HCT116 (cell line): ENCODE data around the gene G6PC3. TPM values are rescaled to one million over a fixed set of nuclear protein-coding genes. Genes with fewer than 3 reads are reported as not detected.

Source experiments
- ATAC-seq: fragments of 200-7000 bp; cut with Tn5 transposase; 2 replicates; pipeline ENCODE4 v1.9.1; 2020; ENCODE audit warnings: mild to moderate bottlenecking, moderate library complexity
- BruUV-seq: library from RNA; stranded (reverse); fragments of 400-500 nt; replicated peaks from 2 replicates; lab custom pipeline; 2021; lab: Mats Ljungman, UMichigan
- CTCF ChIA-PET: fragments of 300-600 bp; sonication (Branson Sonifier 250); formaldehyde crosslinking; loops from one replicate; lab custom pipeline; 2021; ENCODE audit warnings: antibody characterized with exemption; lab: Charles Lee
- POLR2A ChIA-PET: fragments of 300-600, 350-600 bp; sonication (Branson Sonifier 250); formaldehyde crosslinking; loops from one replicate; lab custom pipeline; 2021; ENCODE audit warnings: antibody characterized with exemption; lab: Charles Lee
- RAD21 ChIA-PET, 2 experiments: fragments of 300-600 bp; sonication (Branson Sonifier 250); formaldehyde crosslinking; loops; one replicate each; lab custom pipeline; 2023; ENCODE audit warnings: low total read pairs in 2 of 2; ENCODE audit not compliant: uncharacterized antibody in 2 of 2, unreplicated experiment in 2 of 2, low non-redundant PET in 1 of 2; lab: Charles Lee
- DNase-seq: peaks from one replicate; pipeline ENCODE4 v3.0.0-alpha.2; 2010; ENCODE audit warnings: low read depth, low spot score
- H2AFZ ChIP-seq: fragments of 200-600 bp; shearing (Covaris generic), sonication (generic); 2 replicates; pipeline ENCODE4 v1.6.1; 2017; ENCODE audit warnings: low read depth, mixed run types, mixed read lengths, antibody characterized with exemption, low read length; ENCODE audit not compliant: poor library complexity, severe bottlenecking
- H3K27ac ChIP-seq: 2 replicates; pipeline ENCODE4 v1.5.1; 2012; ENCODE audit warnings: low read depth, low read length
- H3K27me3 ChIP-seq: fragments of 200-600 bp; sonication (generic); 2 replicates; pipeline ENCODE4 v1.6.1; 2016; ENCODE audit warnings: mixed run types, low read length, mixed read lengths; ENCODE audit not compliant: insufficient read depth
- H3K36me3 ChIP-seq, 2 experiments: fragments of 200-500 bp in 1 of 2; fragments of 200-600 bp in 1 of 2; sonication (Bioruptor generic) in 1 of 2; sonication (generic) in 1 of 2; 2 replicates each; pipeline versions ENCODE4 v1.5.1 to v1.6.1; 2014 to 2016; ENCODE audit warnings: low read length in 2 of 2, inconsistent platforms in 1 of 2, mixed read lengths in 1 of 2, mixed run types in 1 of 2; ENCODE audit not compliant: insufficient read depth in 2 of 2, control insufficient read depth in 1 of 2
- H3K4me1 ChIP-seq, 2 experiments: fragments of 200-600 bp in 1 of 2; sonication (generic) in 1 of 2; 2 replicates each; pipeline versions ENCODE4 v1.5.1 to v1.6.1; 2012 to 2017; ENCODE audit warnings: low read length in 2 of 2, inconsistent platforms in 1 of 2, mild to moderate bottlenecking in 1 of 2, mixed read lengths in 1 of 2, mixed run types in 1 of 2, moderate library complexity in 1 of 2; ENCODE audit not compliant: insufficient read depth in 2 of 2, control insufficient read depth in 1 of 2
- H3K4me2 ChIP-seq: fragments of 200-600 bp; sonication (generic); 2 replicates; pipeline ENCODE4 v1.6.1; 2017; ENCODE audit warnings: mixed run types, low read length, mixed read lengths
- H3K4me3 ChIP-seq, 2 experiments: fragments of 200-600 bp in 1 of 2; sonication (generic) in 1 of 2; replicated peaks in 1 of 2; 2 replicates each; pipeline ENCODE4 v1.5.1; 2011 to 2016; ENCODE audit warnings: low read length in 2 of 2, control low read depth in 1 of 2, low read depth in 1 of 2, mild to moderate bottlenecking in 1 of 2, mixed read lengths in 1 of 2, mixed run types in 1 of 2
- H3K79me2 ChIP-seq: fragments of 200-600 bp; sonication (generic); 2 replicates; pipeline ENCODE4 v1.6.1; 2017; ENCODE audit warnings: mild to moderate bottlenecking, mixed run types, low read length, moderate library complexity, mixed read lengths; ENCODE audit not compliant: insufficient read depth
- H3K9ac ChIP-seq: fragments of 200-600 bp; sonication (generic); 2 replicates; pipeline ENCODE4 v1.6.1; 2016; ENCODE audit warnings: low read length, mixed read lengths
- H3K9me2 ChIP-seq: fragments of 200-600 bp; sonication (generic), shearing (Covaris generic); 2 replicates; pipeline ENCODE4 v1.6.1; 2017; ENCODE audit warnings: mixed run types, mild to moderate bottlenecking, moderate library complexity; ENCODE audit not compliant: insufficient read depth
- H3K9me3 ChIP-seq, 2 experiments: fragments of 200-500 bp in 1 of 2; fragments of 200-600 bp in 1 of 2; sonication (Bioruptor generic) in 1 of 2; sonication (generic) in 1 of 2; 2 replicates each; pipeline ENCODE4 v1.6.1; 2014 to 2017; ENCODE audit warnings: low read length in 2 of 2, mixed read lengths in 2 of 2, inconsistent platforms in 1 of 2, low read depth in 1 of 2, mild to moderate bottlenecking in 1 of 2, mixed run types in 1 of 2, moderate library complexity in 1 of 2; ENCODE audit not compliant: control insufficient read depth in 1 of 2, insufficient read depth in 1 of 2
- H4K20me1 ChIP-seq: fragments of 200-600 bp; sonication (generic), shearing (Covaris generic); 2 replicates; pipeline ENCODE4 v1.6.1; 2017; ENCODE audit warnings: mixed run types, mild to moderate bottlenecking, moderate library complexity; ENCODE audit not compliant: insufficient read depth
- CBX3 ChIP-seq: IDR thresholded peaks from 2 replicates; pipeline ENCODE4 v1.6.1; 2012; ENCODE audit warnings: low read depth
- CEBPB ChIP-seq: IDR thresholded peaks from 2 replicates; pipeline ENCODE4 v1.6.1; 2012; ENCODE audit warnings: low read depth
- EGR1 ChIP-seq: IDR thresholded peaks from 2 replicates; pipeline ENCODE4 v1.6.1; 2012; ENCODE audit warnings: low read depth
- ELF1 ChIP-seq: IDR thresholded peaks from 2 replicates; pipeline ENCODE4 v1.6.1; 2012; ENCODE audit warnings: low read depth, borderline replicate concordance
- EZH2 ChIP-seq: fragments of 200-600 bp; sonication (generic); IDR thresholded peaks from 2 replicates; pipeline ENCODE4 v1.6.1; 2017; ENCODE audit warnings: antibody characterized with exemption, mixed run types
- EZH2phosphoT487 ChIP-seq: fragments of 200-600 bp; IDR thresholded peaks from 2 replicates; pipeline ENCODE4 v1.6.1; 2018; ENCODE audit warnings: antibody characterized with exemption, borderline replicate concordance
- POLR2A ChIP-seq: IDR thresholded peaks from 2 replicates; pipeline ENCODE4 v1.7.0; 2011; ENCODE audit warnings: borderline replicate concordance; ENCODE audit not compliant: insufficient read depth, insufficient read length; ENCODE audit errors: extremely low read depth
- RAD21 ChIP-seq: IDR thresholded peaks from 2 replicates; pipeline ENCODE4 v1.6.1; 2012; ENCODE audit warnings: low read depth, mild to moderate bottlenecking
- SIN3A ChIP-seq: IDR thresholded peaks from 2 replicates; pipeline ENCODE4 v1.6.1; 2012; ENCODE audit warnings: low read depth
- SP1 ChIP-seq: IDR thresholded peaks from 2 replicates; pipeline ENCODE4 v1.6.1; 2012; ENCODE audit warnings: low read depth
- SRF ChIP-seq: IDR thresholded peaks from 2 replicates; pipeline ENCODE4 v1.6.1; 2012; ENCODE audit warnings: low read depth
- TCF7L2 ChIP-seq: IDR thresholded peaks from 2 replicates; pipeline ENCODE4 v1.7.0; 2011; ENCODE audit warnings: borderline replicate concordance, inconsistent platforms; ENCODE audit not compliant: insufficient read depth, insufficient read length; ENCODE audit errors: extremely low read depth
- YY1 ChIP-seq: IDR thresholded peaks from 2 replicates; pipeline ENCODE4 v1.6.1; 2011; ENCODE audit warnings: low read length, low read depth, moderate library complexity, mild to moderate bottlenecking; ENCODE audit not compliant: insufficient replicate concordance; ENCODE audit errors: extremely low read depth
- ZNF274 ChIP-seq: fragments of 200-500 bp; sonication (Bioruptor generic); IDR thresholded peaks from 2 replicates; pipeline ENCODE4 v1.6.1; 2014; ENCODE audit warnings: mild to moderate bottlenecking, low read depth, low read length, inconsistent platforms
- intact Hi-C: fragments of 100-400 bp; cut with micrococcal nuclease; formaldehyde crosslinking; loops from 2 replicates; pipeline ENCODE4 v1.10.0; 2022
- total RNA-seq: library from RNA; stranded (reverse); gene quantifications from one replicate; pipeline ENCODE4 v1.2.1, GENCODE V29; 2021; ENCODE audit not compliant: unreplicated experiment
- TF ChIP-seq, protein P1 (sequence below): IDR thresholded peaks from 2 replicates; pipeline ENCODE4 v1.6.1; 2012
- TF ChIP-seq, protein P2 (sequence below), 3 experiments: fragments of 200-600 bp in 1 of 3; sonication (generic) in 1 of 3; IDR thresholded peaks in 2 of 3; conservative IDR thresholded peaks in 1 of 3; 2 replicates each; pipeline ENCODE4 v1.5.1; 2012 to 2017; ENCODE audit warnings: low read depth in 2 of 3, low read length in 2 of 3, antibody characterized with exemption in 1 of 3, borderline replicate concordance in 1 of 3, control low read depth in 1 of 3, mild to moderate bottlenecking in 1 of 3, mixed read lengths in 1 of 3, mixed run types in 1 of 3, moderate library complexity in 1 of 3; ENCODE audit not compliant: insufficient read depth in 1 of 3
- TF ChIP-seq, protein P3 (sequence below): IDR thresholded peaks from 2 replicates; pipeline ENCODE4 v1.6.1; 2012
- TF ChIP-seq, protein P4 (sequence below): IDR thresholded peaks from 2 replicates; pipeline ENCODE4 v1.6.1; 2012; ENCODE audit warnings: low read depth

G6PC3 gene
- total RNA-seq, 1 experiment from 2014 or later = 50.6 TPM

GRCh38 chr17:44044071-44044470, 26.5 kb upstream of the G6PC3 start:
- no peak overlapping the region for H3K4me2 ChIP-seq
- no peaks in the 10 kb centered on the region for H3K9me2 ChIP-seq
- no peak overlapping the region for H3K27ac ChIP-seq
- H4K20me1 ChIP-seq = peaks cover 15% of the 10 kb centered on the region; the same call in 1 of the 2 replicates
- no peak overlapping the region for H3K4me3 ChIP-seq
- no peak for DNase-seq
- BruUV-seq = TSS peak; percentile 21
- H3K27me3 ChIP-seq = no peaks in the 10 kb centered on the region
- intact Hi-C loops = no loop called here
- H3K9ac ChIP-seq = no peak overlapping the region
- TF ChIP-seq, protein P1, sequence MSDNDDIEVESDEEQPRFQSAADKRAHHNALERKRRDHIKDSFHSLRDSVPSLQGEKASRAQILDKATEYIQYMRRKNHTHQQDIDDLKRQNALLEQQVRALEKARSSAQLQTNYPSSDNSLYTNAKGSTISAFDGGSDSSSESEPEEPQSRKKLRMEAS = no peak
- no peak for TF ChIP-seq SRF
- TF ChIP-seq, protein P2, sequence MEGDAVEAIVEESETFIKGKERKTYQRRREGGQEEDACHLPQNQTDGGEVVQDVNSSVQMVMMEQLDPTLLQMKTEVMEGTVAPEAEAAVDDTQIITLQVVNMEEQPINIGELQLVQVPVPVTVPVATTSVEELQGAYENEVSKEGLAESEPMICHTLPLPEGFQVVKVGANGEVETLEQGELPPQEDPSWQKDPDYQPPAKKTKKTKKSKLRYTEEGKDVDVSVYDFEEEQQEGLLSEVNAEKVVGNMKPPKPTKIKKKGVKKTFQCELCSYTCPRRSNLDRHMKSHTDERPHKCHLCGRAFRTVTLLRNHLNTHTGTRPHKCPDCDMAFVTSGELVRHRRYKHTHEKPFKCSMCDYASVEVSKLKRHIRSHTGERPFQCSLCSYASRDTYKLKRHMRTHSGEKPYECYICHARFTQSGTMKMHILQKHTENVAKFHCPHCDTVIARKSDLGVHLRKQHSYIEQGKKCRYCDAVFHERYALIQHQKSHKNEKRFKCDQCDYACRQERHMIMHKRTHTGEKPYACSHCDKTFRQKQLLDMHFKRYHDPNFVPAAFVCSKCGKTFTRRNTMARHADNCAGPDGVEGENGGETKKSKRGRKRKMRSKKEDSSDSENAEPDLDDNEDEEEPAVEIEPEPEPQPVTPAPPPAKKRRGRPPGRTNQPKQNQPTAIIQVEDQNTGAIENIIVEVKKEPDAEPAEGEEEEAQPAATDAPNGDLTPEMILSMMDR (IDR thresholded peaks at IDR 0.05 in 2 of 3, conservative IDR thresholded peaks at IDR 0.05 in 1 of 3; ENCODE audit: borderline replicate concordance in 1 of 3, insufficient read depth in 1 of 3, low read depth in 2 of 3, low read length in 2 of 3) = no peak
- TF ChIP-seq SIN3A = no peak
- TF ChIP-seq ELF1 = no peak
- TF ChIP-seq CBX3 = no peak
- TF ChIP-seq, protein P3, sequence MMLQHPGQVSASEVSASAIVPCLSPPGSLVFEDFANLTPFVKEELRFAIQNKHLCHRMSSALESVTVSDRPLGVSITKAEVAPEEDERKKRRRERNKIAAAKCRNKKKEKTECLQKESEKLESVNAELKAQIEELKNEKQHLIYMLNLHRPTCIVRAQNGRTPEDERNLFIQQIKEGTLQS = no peak
- TF ChIP-seq YY1 = no peak
- no peak for TF ChIP-seq CEBPB
- TF ChIP-seq, protein P4, sequence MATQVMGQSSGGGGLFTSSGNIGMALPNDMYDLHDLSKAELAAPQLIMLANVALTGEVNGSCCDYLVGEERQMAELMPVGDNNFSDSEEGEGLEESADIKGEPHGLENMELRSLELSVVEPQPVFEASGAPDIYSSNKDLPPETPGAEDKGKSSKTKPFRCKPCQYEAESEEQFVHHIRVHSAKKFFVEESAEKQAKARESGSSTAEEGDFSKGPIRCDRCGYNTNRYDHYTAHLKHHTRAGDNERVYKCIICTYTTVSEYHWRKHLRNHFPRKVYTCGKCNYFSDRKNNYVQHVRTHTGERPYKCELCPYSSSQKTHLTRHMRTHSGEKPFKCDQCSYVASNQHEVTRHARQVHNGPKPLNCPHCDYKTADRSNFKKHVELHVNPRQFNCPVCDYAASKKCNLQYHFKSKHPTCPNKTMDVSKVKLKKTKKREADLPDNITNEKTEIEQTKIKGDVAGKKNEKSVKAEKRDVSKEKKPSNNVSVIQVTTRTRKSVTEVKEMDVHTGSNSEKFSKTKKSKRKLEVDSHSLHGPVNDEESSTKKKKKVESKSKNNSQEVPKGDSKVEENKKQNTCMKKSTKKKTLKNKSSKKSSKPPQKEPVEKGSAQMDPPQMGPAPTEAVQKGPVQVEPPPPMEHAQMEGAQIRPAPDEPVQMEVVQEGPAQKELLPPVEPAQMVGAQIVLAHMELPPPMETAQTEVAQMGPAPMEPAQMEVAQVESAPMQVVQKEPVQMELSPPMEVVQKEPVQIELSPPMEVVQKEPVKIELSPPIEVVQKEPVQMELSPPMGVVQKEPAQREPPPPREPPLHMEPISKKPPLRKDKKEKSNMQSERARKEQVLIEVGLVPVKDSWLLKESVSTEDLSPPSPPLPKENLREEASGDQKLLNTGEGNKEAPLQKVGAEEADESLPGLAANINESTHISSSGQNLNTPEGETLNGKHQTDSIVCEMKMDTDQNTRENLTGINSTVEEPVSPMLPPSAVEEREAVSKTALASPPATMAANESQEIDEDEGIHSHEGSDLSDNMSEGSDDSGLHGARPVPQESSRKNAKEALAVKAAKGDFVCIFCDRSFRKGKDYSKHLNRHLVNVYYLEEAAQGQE = no peak
- no peak for TF ChIP-seq ZNF274
- no peak for TF ChIP-seq SP1
- TF ChIP-seq TCF7L2 = no peak
- no peak for TF ChIP-seq EZH2
- no peak for TF ChIP-seq EZH2phosphoT487
- no peak for TF ChIP-seq RAD21
- TF ChIP-seq POLR2A = no peak
- no peak for TF ChIP-seq EGR1
- H2AFZ ChIP-seq = no peak overlapping the region
- no peaks in the 10 kb centered on the region for H3K4me1 ChIP-seq
- H3K79me2 ChIP-seq = peaks cover 92% of the 10 kb centered on the region
- H3K9me3 ChIP-seq = no peaks in the 10 kb centered on the region
- H3K36me3 ChIP-seq = peaks cover 14 to 34% of the 10 kb centered on the region in 2 experiments; a peak in 2 of 4 replicates
- ATAC-seq = no peak
- RAD21 ChIA-PET = interaction anchor here in 1 of 2 experiments (0.6 kb wide), 1 partner anchor 676 kb away, joined by 4 read pairs; no protein-coding TSS in a partner anchor
- POLR2A ChIA-PET = interaction anchor here (0.9 to 1.3 kb wide), 3 partner anchors 18 to 46 kb away, joined by 3 read pairs; no protein-coding TSS in a partner anchor
- CTCF ChIA-PET = interaction anchor here (0.6 to 3.5 kb wide), 2 partner anchors 18 to 100 kb away, joined by 4 to 40 read pairs; no protein-coding TSS in a partner anchor
